GM23248 (cell line): ENCODE measurements around the gene VWA1.

Experiments
- EZH2 ChIP-seq: fragments of 200-600 bp; sonication (generic); IDR thresholded peaks from 2 replicates; pipeline ENCODE4 v1.6.1; 2018; ENCODE audit warnings: antibody characterized with exemption, mild to moderate bottlenecking; ENCODE audit not compliant: insufficient read depth, poor library complexity, severe bottlenecking
- EZH2phosphoT487 ChIP-seq: fragments of 200-600 bp; sonication (generic); IDR thresholded peaks from 2 replicates; pipeline ENCODE4 v1.6.1; 2018; ENCODE audit warnings: antibody characterized with exemption, moderate library complexity, mild to moderate bottlenecking, low read depth; ENCODE audit not compliant: insufficient read depth

GRCh38 chr1:1491601-1492000, 56.1 kb downstream of the VWA1 start:
- no peak for TF ChIP-seq EZH2
- no peak for TF ChIP-seq EZH2phosphoT487
